ENCODE measurements around the gene CADM2.
"Not testable (repeated sequence)": the region's sequence is repeated elsewhere in the genome, so short reads cannot be mapped to it uniquely, and the experiment has no call there.

The CADM2 gene

GRCh38 chr3:84958495-84959469 is at the start of gene CADM2:
CADM2 (plus strand) TSS chr3:84958989.
- Histone ChIP-seq H3K79me2 (ENCODE audit: control insufficient read depth, low read length) (no peaks in the 10 kb centered on the region), H3K4me1 (ENCODE audit: control insufficient read depth, low read length) (0 out of 2 replicates have a peak, but pooled peaks cover 3% of the 10 kb centered on the region), H3K9me3 (ENCODE audit: control insufficient read depth, insufficient read depth, low read length) (no peaks in the 10 kb centered on the region), H3K27me3 (ENCODE audit: control insufficient read depth, low read length) (no peaks in the 10 kb centered on the region), H3K9me2 (replicated peaks; ENCODE audit: control insufficient read depth, low read length) (no peaks in the 10 kb centered on the region), H4K20me1 (ENCODE audit: control insufficient read depth, insufficient read depth, low read depth, low read length) (no peaks in the 10 kb centered on the region), H3F3A (ENCODE audit: control insufficient read depth, insufficient read depth) (no peaks in the 10 kb centered on the region), H3K4me3 (ENCODE audit: low read length) (peak within 1 kb of the TSS; percentile 63), H3K27ac (ENCODE audit: low read depth, low read length) (no peak within 1 kb of the TSS), H3K36me3 (ENCODE audit: control insufficient read depth, low read length) (no peaks in the 10 kb centered on the region), H3K4me2 (ENCODE audit: low read length) (peak within 1 kb of the TSS; percentile 48)
- TF ChIP-seq EZH2phosphoT487 (IDR thresholded peaks at IDR 0.05; ENCODE audit: borderline replicate concordance, low read length) (no peak), CTCF (IDR thresholded peaks at IDR 0.05; ENCODE audit: low read depth, low read length, poor library complexity, severe bottlenecking) (no peak)

GRCh38 chr3:84918592-84918991 is 40.2 kb upstream of the CADM2 start:
- not testable (repeated sequence) for H3K27ac ChIP-seq (ENCODE audit: low read depth, low read length); H3K79me2 ChIP-seq (ENCODE audit: control insufficient read depth, low read length); H3K27me3 ChIP-seq (ENCODE audit: control insufficient read depth, low read length); H3K9me2 ChIP-seq (replicated peaks; ENCODE audit: control insufficient read depth, low read length); H3K4me1 ChIP-seq (ENCODE audit: control insufficient read depth, low read length); H3K36me3 ChIP-seq (ENCODE audit: control insufficient read depth, low read length); H3K9me3 ChIP-seq (ENCODE audit: control insufficient read depth, insufficient read depth, low read length); H4K20me1 ChIP-seq (ENCODE audit: control insufficient read depth, insufficient read depth, low read depth, low read length); H3K4me3 ChIP-seq (ENCODE audit: low read length); H3F3A ChIP-seq (ENCODE audit: control insufficient read depth, insufficient read depth); H3K4me2 ChIP-seq (ENCODE audit: low read length)

GRCh38 chr3:84922682-84923081 is 36.1 kb upstream of the CADM2 start:
- H3K79me2 ChIP-seq (ENCODE audit: control insufficient read depth, low read length), result no peaks in the 10 kb centered on the region
- no peaks in the 10 kb centered on the region for H3K36me3 ChIP-seq (ENCODE audit: control insufficient read depth, low read length)
- H3K4me2 ChIP-seq (ENCODE audit: low read length), result no peak overlapping the region
- no peaks in the 10 kb centered on the region for H3K27me3 ChIP-seq (ENCODE audit: control insufficient read depth, low read length)
- no peaks in the 10 kb centered on the region for H3K9me3 ChIP-seq (ENCODE audit: control insufficient read depth, insufficient read depth, low read length)
- H3F3A ChIP-seq (ENCODE audit: control insufficient read depth, insufficient read depth), result no peaks in the 10 kb centered on the region
- H3K9me2 ChIP-seq (replicated peaks; ENCODE audit: control insufficient read depth, low read length), result no peaks in the 10 kb centered on the region
- H3K4me1 ChIP-seq (ENCODE audit: control insufficient read depth, low read length), result no peaks in the 10 kb centered on the region
- H4K20me1 ChIP-seq (ENCODE audit: control insufficient read depth, insufficient read depth, low read depth, low read length), result no peaks in the 10 kb centered on the region
- no peak overlapping the region for H3K27ac ChIP-seq (ENCODE audit: low read depth, low read length)
- H3K4me3 ChIP-seq (ENCODE audit: low read length), result no peak overlapping the region
- no peak for TF ChIP-seq EZH2phosphoT487 (IDR thresholded peaks at IDR 0.05; ENCODE audit: borderline replicate concordance, low read length)
- TF ChIP-seq CTCF (IDR thresholded peaks at IDR 0.05; ENCODE audit: low read depth, low read length, poor library complexity, severe bottlenecking), result no peak

- H3K27ac ChIP-seq (ENCODE audit: low read depth, low read length), result no peak overlapping the region
- H3K4me2 ChIP-seq (ENCODE audit: low read length), result no peak overlapping the region
- no peaks in the 10 kb centered on the region for H3K9me3 ChIP-seq (ENCODE audit: control insufficient read depth, insufficient read depth, low read length)
- no peaks in the 10 kb centered on the region for H3K4me1 ChIP-seq (ENCODE audit: control insufficient read depth, low read length)
- no peaks in the 10 kb centered on the region for H3K79me2 ChIP-seq (ENCODE audit: control insufficient read depth, low read length)
- TF ChIP-seq EZH2phosphoT487 (IDR thresholded peaks at IDR 0.05; ENCODE audit: borderline replicate concordance, low read length) (no peak), CTCF (IDR thresholded peaks at IDR 0.05; ENCODE audit: low read depth, low read length, poor library complexity, severe bottlenecking) (no peak)
- no peak overlapping the region for H3K4me3 ChIP-seq (ENCODE audit: low read length)
- H3K9me2 ChIP-seq (replicated peaks; ENCODE audit: control insufficient read depth, low read length), result no peaks in the 10 kb centered on the region
- no peaks in the 10 kb centered on the region for H3K36me3 ChIP-seq (ENCODE audit: control insufficient read depth, low read length)
- H3K27me3 ChIP-seq (ENCODE audit: control insufficient read depth, low read length), result no peaks in the 10 kb centered on the region
- H4K20me1 ChIP-seq (ENCODE audit: control insufficient read depth, insufficient read depth, low read depth, low read length), result no peaks in the 10 kb centered on the region
- H3F3A ChIP-seq (ENCODE audit: control insufficient read depth, insufficient read depth), result no peaks in the 10 kb centered on the region
These were observed 33.2 kb upstream of the CADM2 start for GRCh38 chr3:84925571-84925970.

All from DOHH2 (cell line).